MCF 10A (cell line): ENCODE measurements around the gene EPHA4. TPM values are rescaled to one million over a fixed set of nuclear protein-coding genes. Genes with fewer than 3 reads are reported as not detected.

ENCODE experiments used
- BruUV-seq: library from RNA; stranded (reverse); fragments of 400-500 nt; replicated peaks from 2 replicates; lab custom pipeline; 2021; lab: Mats Ljungman, UMichigan
- CTCF ChIA-PET: fragments of 300-600 bp; sonication (Branson Sonifier 250); formaldehyde crosslinking; extraction: SDS; loops from one replicate; lab custom pipeline; 2021; ENCODE audit warnings: antibody characterized with exemption, inconsistent platforms; lab: Yijun Ruan, JAX
- POLR2A ChIA-PET: fragments of 300-600, 350-650 bp; sonication (Branson Sonifier 250); formaldehyde crosslinking; extraction: SDS; loops from one replicate; lab custom pipeline; 2020; ENCODE audit warnings: antibody characterized with exemption, inconsistent platforms; lab: Yijun Ruan, JAX
- DNase-seq: peaks from one replicate; pipeline ENCODE4 v3.0.0-alpha.2; 2018; ENCODE audit not compliant: unreplicated experiment
- H3K27ac Mint-ChIP-seq: one replicate; pipeline ENCODE4 v1.8.0; 2022; ENCODE audit warnings: mild to moderate bottlenecking, low read depth, mixed read lengths; ENCODE audit not compliant: unreplicated experiment
- H3K27me3 Mint-ChIP-seq: one replicate; pipeline ENCODE4 v1.8.0; 2022; ENCODE audit warnings: mixed read lengths; ENCODE audit not compliant: insufficient read depth, unreplicated experiment
- H3K36me3 Mint-ChIP-seq: one replicate; pipeline ENCODE4 v1.8.0; 2022; ENCODE audit warnings: mild to moderate bottlenecking, moderate library complexity, mixed read lengths; ENCODE audit not compliant: insufficient read depth, unreplicated experiment
- H3K4me1 Mint-ChIP-seq: one replicate; pipeline ENCODE4 v1.8.0; 2022; ENCODE audit warnings: mixed read lengths; ENCODE audit not compliant: insufficient read depth, unreplicated experiment
- H3K4me3 Mint-ChIP-seq: one replicate; pipeline ENCODE4 v1.8.0; 2022; ENCODE audit warnings: mild to moderate bottlenecking, moderate library complexity, mixed read lengths; ENCODE audit not compliant: unreplicated experiment
- H3K9me3 Mint-ChIP-seq: one replicate; pipeline ENCODE4 v1.8.0; 2022; ENCODE audit warnings: mixed read lengths; ENCODE audit not compliant: unreplicated experiment
- intact Hi-C: fragments of 100-400 bp; cut with micrococcal nuclease; formaldehyde crosslinking; loops from 2 replicates; pipeline ENCODE4 v1.14.1; 2022
- total RNA-seq: library from RNA; stranded (reverse); gene quantifications from 2 replicates; pipeline ENCODE4 v1.2.3, GENCODE V29; 2022
- TF ChIP-seq, protein P1 (sequence below): fragments of 200-600 bp; IDR thresholded peaks from one replicate; pipeline ENCODE4 v1.8.0; 2022; ENCODE audit warnings: antibody characterized with exemption, mild to moderate bottlenecking; ENCODE audit not compliant: unreplicated experiment

EPHA4 gene
- total RNA-seq, 1 experiment from 2014 or later: 2.0 TPM

DNA sequence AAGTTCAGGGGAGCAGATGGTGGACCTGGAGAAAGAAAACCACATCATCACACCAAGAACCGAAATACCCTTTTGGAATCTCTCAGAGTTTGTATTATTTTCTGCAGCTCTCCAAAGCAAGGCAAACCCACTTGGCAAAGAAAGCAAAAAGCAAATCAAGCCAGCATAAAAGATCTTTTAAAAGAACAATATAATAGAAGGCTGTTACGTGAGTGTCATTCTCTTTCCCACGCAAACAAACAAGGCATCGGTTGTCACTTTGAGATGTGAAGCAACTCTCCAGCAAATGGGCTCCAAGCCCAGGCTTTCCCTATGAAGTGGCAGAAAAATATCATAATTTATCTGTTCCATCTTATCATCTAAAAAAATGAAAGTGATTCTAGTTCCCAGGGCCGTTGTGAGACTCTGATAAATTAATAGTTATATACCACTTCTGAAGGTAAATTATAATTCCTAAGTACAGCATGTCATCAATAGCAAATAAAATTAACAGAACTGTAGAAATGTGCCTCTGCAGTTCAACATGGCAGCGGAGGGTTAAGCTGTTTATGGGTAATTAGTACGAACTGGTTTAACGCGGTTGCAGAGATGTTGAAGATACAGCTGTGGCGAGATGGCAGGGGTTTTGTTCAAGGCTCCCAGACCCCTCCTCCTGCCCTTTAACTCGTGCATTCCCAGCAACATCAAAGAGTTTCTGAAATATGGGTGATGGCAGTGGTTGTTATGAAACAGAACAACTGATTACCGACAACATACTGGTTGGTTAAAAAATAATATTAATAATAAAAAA is 89.2 kb downstream of the EPHA4 start:
- POLR2A ChIA-PET: no interaction called here
- TF ChIP-seq, protein P1, sequence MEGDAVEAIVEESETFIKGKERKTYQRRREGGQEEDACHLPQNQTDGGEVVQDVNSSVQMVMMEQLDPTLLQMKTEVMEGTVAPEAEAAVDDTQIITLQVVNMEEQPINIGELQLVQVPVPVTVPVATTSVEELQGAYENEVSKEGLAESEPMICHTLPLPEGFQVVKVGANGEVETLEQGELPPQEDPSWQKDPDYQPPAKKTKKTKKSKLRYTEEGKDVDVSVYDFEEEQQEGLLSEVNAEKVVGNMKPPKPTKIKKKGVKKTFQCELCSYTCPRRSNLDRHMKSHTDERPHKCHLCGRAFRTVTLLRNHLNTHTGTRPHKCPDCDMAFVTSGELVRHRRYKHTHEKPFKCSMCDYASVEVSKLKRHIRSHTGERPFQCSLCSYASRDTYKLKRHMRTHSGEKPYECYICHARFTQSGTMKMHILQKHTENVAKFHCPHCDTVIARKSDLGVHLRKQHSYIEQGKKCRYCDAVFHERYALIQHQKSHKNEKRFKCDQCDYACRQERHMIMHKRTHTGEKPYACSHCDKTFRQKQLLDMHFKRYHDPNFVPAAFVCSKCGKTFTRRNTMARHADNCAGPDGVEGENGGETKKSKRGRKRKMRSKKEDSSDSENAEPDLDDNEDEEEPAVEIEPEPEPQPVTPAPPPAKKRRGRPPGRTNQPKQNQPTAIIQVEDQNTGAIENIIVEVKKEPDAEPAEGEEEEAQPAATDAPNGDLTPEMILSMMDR: no peak
- CTCF ChIA-PET: interaction anchor here (1.8 kb wide), 1 partner anchor 18 kb away, joined by 4 read pairs; no protein-coding TSS in a partner anchor
- Mint-ChIP-seq H3K27ac (no peak overlapping the region), H3K9me3 (no peaks in the 10 kb centered on the region), H3K27me3 (no peaks in the 10 kb centered on the region), H3K4me3 (no peak overlapping the region), H3K36me3 (no peaks in the 10 kb centered on the region), H3K4me1 (peaks cover 6% of the 10 kb centered on the region)
- intact Hi-C loops: no loop called here
- DNase-seq: no peak
- BruUV-seq: no TSS peak

DNA sequence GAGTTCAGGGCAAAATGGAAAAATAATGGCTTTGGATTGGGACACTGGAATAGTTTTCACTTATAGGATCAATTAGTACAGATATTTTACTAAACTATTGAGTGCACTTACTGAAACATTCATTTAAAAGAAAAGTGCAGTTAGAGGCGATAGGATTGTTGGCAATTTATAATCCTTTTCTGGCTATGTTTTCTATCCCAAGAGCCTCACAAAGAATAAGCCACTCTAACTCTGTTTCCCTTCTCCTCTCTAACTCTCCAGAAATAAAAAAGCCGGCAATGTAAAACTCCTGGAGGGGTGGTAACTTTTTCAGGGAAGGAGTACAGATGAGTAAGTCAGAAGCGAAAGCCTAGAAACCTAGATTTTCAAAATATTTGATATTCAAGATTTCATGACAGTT is 91.3 kb downstream of the EPHA4 start:
- Mint-ChIP-seq H3K36me3 (no peaks in the 10 kb centered on the region), H3K4me3 (no peak overlapping the region), H3K27ac (no peak overlapping the region), H3K4me1 (peaks cover 6% of the 10 kb centered on the region), H3K9me3 (no peaks in the 10 kb centered on the region), H3K27me3 (no peaks in the 10 kb centered on the region)
- TF ChIP-seq, protein P1: no peak
- ChIA-PET CTCF (no interaction called here), POLR2A (no interaction called here)
- no peak for DNase-seq
- BruUV-seq: no TSS peak
- intact Hi-C loops: no loop called here

DNA sequence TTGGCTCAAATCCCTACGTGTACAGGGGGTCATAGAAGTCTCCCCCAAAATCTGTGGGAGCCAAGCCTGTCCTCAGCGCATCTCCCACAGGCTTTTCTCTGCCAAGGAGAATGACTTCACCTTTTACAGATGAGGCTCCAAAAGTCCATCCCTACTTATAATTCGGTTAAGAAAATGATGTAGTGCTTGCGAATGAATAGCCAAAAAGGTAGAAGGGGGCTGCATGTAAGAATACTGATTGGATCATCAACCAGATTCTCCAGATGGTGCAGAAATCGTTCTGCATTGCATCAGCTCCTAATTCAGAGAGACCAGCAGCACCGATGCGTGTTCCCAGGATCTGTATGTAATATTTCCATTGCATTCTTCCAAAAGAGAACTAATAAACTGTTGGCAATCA is 91.9 kb downstream of the EPHA4 start:
- Mint-ChIP-seq H3K27ac (no peak overlapping the region), H3K4me3 (no peak overlapping the region), H3K9me3 (no peaks in the 10 kb centered on the region), H3K4me1 (peaks cover 6% of the 10 kb centered on the region), H3K36me3 (no peaks in the 10 kb centered on the region), H3K27me3 (no peaks in the 10 kb centered on the region)
- intact Hi-C loops: no loop called here
- TF ChIP-seq, protein P1: no peak
- ChIA-PET POLR2A (no interaction called here), CTCF (no interaction called here)
- no TSS peak for BruUV-seq
- DNase-seq: no peak

DNA sequence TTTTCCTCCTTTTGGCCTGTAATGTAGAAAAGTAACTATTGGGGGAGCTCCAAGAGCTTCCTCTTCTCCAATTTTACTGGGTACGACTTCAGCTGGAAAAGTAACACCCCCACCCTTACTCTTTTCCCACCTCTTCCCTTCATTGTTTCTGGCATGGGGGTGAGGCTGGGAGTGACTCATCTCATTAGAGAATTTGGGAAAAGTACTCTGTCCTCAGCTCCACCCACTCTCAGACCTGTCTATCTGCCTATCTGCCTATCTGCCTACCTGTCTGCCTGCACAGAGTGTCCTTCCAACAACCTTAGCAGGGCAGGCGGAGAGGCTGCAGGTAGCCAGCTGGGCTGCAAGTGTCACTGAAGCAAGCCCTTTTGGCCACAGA is 93.6 kb downstream of the EPHA4 start:
- ChIA-PET POLR2A (interaction anchor here (0.6 to 1.0 kb wide), 3 partner anchors 33 to 599 kb away, joined by 3 read pairs; no protein-coding TSS in a partner anchor), CTCF (no interaction called here)
- no peaks in the 10 kb centered on the region for H3K9me3 Mint-ChIP-seq
- no peak overlapping the region for H3K27ac Mint-ChIP-seq
- peak; percentile 28 for DNase-seq
- intact Hi-C loops: no loop called here
- no peak overlapping the region for H3K4me3 Mint-ChIP-seq
- no TSS peak for BruUV-seq
- H3K27me3 Mint-ChIP-seq: no peaks in the 10 kb centered on the region
- TF ChIP-seq, protein P1: no peak
- no peaks in the 10 kb centered on the region for H3K36me3 Mint-ChIP-seq
- peaks cover 6% of the 10 kb centered on the region for H3K4me1 Mint-ChIP-seq
